ENCODE measurements around the gene MAST4.

Gene MAST4

DNA sequence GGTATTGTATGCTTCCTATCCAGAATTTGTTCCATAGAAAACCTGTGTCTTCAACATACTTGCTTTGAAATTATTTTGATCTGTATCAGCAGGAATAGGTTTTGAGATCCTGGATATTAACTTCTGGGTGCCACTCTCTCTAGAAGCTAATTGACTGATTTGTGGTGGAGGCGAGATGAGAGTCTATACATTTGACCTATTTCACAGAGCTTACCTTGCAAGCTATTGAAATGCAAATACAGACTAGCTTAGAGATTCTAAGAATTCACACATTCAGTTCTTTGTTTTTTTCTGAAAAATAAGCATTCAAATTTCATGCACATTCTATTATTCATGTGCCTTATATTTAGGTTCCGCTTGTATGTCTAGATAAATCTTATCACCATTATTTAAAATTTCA is 246.3 kb downstream of the MAST4 start (continued):
- no peak for TF ChIP-seq ZNF777 (tag by site-specific recombination; IDR thresholded peaks at IDR 0.05; ENCODE audit: borderline replicate concordance)
- TF ChIP-seq ZEB2 (tag by site-specific recombination; IDR thresholded peaks at IDR 0.05) = no peak
- TF ChIP-seq ZNF514 (tag by site-specific recombination; IDR thresholded peaks at IDR 0.05) = no peak
- TF ChIP-seq, protein P1, sequence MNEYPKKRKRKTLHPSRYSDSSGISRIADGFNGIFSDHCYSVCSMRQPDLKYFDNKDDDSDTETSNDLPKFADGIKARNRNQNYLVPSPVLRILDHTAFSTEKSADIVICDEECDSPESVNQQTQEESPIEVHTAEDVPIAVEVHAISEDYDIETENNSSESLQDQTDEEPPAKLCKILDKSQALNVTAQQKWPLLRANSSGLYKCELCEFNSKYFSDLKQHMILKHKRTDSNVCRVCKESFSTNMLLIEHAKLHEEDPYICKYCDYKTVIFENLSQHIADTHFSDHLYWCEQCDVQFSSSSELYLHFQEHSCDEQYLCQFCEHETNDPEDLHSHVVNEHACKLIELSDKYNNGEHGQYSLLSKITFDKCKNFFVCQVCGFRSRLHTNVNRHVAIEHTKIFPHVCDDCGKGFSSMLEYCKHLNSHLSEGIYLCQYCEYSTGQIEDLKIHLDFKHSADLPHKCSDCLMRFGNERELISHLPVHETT (tag by site-specific recombination; IDR thresholded peaks at IDR 0.05) = no peak
- TF ChIP-seq, protein P2, sequence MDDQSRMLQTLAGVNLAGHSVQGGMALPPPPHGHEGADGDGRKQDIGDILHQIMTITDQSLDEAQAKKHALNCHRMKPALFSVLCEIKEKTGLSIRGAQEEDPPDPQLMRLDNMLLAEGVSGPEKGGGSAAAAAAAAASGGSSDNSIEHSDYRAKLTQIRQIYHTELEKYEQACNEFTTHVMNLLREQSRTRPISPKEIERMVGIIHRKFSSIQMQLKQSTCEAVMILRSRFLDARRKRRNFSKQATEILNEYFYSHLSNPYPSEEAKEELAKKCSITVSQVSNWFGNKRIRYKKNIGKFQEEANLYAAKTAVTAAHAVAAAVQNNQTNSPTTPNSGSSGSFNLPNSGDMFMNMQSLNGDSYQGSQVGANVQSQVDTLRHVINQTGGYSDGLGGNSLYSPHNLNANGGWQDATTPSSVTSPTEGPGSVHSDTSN (CRISPR knock-in tag; IDR thresholded peaks at IDR 0.05) = no peak

DNA sequence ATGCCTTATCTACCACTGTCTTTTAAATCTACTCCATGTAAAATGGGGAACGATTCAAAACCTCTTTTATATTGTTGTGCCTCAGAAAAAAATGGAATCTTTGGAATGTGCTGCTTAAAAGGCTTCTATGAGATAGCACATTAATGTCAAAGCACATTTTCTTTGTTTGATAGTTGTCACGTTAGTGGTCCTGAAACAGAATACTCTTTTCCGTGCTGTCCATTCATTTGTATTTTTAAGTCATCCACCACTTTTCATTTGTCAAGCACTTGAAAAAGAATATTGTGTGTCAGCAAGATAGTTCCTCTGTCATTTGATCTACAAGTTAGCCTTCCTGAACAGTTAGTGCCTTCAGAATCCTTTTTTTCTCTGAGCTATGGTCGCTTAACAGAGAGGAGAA is 246.9 kb downstream of the MAST4 start:
- Histone ChIP-seq H3K4me1 (ENCODE audit: control insufficient read depth, insufficient read depth, low read length) (no peaks in the 10 kb centered on the region), H3K36me3 (ENCODE audit: control insufficient read depth in 2 of 2, insufficient read depth in 1 of 2, low read length in 2 of 2) (no peaks in the 10 kb centered on the region), H3K27ac (ENCODE audit: extremely low read depth, low read depth, low read length) (no peak overlapping the region), H3K9me3 (ENCODE audit: control insufficient read depth, insufficient read depth, low read depth, low read length) (no peaks in the 10 kb centered on the region), H3K4me3 (ENCODE audit: low read depth, low read length) (no peak overlapping the region)
- ChIA-PET CTCF (interaction anchor here (2.2 kb wide), 1 partner anchor 13 kb away, joined by 9 read pairs; no protein-coding TSS in a partner anchor), POLR2A (no interaction called here)
- TF ChIP-seq ZNF37A (tag by site-specific recombination; IDR thresholded peaks at IDR 0.05) = no peak
- no peak for TF ChIP-seq ZNF202 (tag by site-specific recombination; IDR thresholded peaks at IDR 0.05; ENCODE audit: borderline replicate concordance)
- TF ChIP-seq ZFP69B (tag by site-specific recombination; IDR thresholded peaks at IDR 0.05) = no peak
- no peak for TF ChIP-seq ZFP3 (tag by site-specific recombination; IDR thresholded peaks at IDR 0.05; ENCODE audit: low read depth)
- no peak for TF ChIP-seq ZIC2 (tag by site-specific recombination; IDR thresholded peaks at IDR 0.05)
- TF ChIP-seq SP2 (tag by site-specific recombination; IDR thresholded peaks at IDR 0.05) = no peak
- TF ChIP-seq ZSCAN30 (tag by site-specific recombination; IDR thresholded peaks at IDR 0.05) = no peak

DNA sequence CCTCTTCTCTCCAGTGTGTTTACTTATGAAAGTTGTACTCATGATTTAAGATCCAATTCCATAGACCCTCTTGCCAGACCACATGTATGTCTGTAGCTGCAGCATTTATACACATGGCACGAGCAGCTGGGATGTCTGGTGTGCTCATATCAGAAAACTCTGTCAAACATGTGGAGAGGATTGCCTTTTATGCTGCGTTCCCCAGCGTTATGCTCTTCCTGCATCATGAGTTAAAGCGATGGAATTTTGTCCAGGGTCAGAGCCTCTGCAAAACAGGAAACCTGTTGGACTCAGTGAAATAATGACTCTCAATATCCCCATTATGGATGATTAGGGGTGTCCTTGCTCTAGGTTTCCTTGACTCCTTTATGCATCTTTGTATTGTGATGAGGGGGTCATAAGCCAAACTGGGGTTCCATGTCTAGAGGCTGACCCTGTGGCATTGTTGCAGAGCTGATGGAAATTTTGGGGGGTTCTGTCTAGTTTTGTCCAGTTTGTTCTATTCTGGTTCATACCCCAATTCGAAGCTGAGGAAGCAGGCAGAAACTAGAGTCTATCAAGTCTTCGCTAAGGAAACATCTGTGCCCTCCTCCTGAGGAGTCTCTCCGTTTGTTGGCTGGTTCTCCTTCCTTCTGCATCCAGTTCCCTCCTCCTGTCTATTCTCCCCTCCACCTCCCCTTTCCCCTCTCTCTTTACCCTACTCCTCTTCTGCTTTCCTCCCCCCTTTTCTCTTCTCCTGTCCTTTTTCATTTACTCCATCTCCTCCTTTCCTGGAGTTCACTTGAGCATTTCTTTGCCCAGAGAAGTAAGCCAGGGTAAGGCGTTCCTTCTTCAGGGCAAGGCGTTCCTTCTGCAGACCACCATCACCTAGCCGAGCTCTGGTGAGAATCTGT is 252.8 kb downstream of the MAST4 start:
- POLR2A ChIA-PET = no interaction called here
- no peak overlapping the region for H3K4me3 ChIP-seq (ENCODE audit: low read depth, low read length)
- H3K36me3 ChIP-seq (ENCODE audit: control insufficient read depth in 2 of 2, insufficient read depth in 1 of 2, low read length in 2 of 2) = no peaks in the 10 kb centered on the region
- H3K4me1 ChIP-seq (ENCODE audit: control insufficient read depth, insufficient read depth, low read length) = 0 out of 2 replicates have a peak, but pooled peaks cover 9% of the 10 kb centered on the region
- no peak for TF ChIP-seq ZFP3 (tag by site-specific recombination; IDR thresholded peaks at IDR 0.05; ENCODE audit: low read depth)
- peak; percentile 56 for TF ChIP-seq ZNF600 (tag by site-specific recombination; IDR thresholded peaks at IDR 0.05)
- peak; percentile 73; the same call in 1 of the 2 replicates for TF ChIP-seq PRDM1 (tag by site-specific recombination; IDR thresholded peaks at IDR 0.05)
- TF ChIP-seq SCRT2 (tag by site-specific recombination; IDR thresholded peaks at IDR 0.05) = peak; percentile 82
- TF ChIP-seq ZNF366 (tag by site-specific recombination; conservative IDR thresholded peaks at IDR 0.05) = peak; percentile 18
- TF ChIP-seq, protein P3, sequence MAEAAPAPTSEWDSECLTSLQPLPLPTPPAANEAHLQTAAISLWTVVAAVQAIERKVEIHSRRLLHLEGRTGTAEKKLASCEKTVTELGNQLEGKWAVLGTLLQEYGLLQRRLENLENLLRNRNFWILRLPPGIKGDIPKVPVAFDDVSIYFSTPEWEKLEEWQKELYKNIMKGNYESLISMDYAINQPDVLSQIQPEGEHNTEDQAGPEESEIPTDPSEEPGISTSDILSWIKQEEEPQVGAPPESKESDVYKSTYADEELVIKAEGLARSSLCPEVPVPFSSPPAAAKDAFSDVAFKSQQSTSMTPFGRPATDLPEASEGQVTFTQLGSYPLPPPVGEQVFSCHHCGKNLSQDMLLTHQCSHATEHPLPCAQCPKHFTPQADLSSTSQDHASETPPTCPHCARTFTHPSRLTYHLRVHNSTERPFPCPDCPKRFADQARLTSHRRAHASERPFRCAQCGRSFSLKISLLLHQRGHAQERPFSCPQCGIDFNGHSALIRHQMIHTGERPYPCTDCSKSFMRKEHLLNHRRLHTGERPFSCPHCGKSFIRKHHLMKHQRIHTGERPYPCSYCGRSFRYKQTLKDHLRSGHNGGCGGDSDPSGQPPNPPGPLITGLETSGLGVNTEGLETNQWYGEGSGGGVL (tag by site-specific recombination; IDR thresholded peaks at IDR 0.05) = peak; percentile 89
- TF ChIP-seq, protein P4, sequence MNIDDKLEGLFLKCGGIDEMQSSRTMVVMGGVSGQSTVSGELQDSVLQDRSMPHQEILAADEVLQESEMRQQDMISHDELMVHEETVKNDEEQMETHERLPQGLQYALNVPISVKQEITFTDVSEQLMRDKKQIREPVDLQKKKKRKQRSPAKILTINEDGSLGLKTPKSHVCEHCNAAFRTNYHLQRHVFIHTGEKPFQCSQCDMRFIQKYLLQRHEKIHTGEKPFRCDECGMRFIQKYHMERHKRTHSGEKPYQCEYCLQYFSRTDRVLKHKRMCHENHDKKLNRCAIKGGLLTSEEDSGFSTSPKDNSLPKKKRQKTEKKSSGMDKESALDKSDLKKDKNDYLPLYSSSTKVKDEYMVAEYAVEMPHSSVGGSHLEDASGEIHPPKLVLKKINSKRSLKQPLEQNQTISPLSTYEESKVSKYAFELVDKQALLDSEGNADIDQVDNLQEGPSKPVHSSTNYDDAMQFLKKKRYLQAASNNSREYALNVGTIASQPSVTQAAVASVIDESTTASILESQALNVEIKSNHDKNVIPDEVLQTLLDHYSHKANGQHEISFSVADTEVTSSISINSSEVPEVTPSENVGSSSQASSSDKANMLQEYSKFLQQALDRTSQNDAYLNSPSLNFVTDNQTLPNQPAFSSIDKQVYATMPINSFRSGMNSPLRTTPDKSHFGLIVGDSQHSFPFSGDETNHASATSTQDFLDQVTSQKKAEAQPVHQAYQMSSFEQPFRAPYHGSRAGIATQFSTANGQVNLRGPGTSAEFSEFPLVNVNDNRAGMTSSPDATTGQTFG (tag by site-specific recombination; IDR thresholded peaks at IDR 0.05; ENCODE audit: borderline replicate concordance) = no peak
- TF ChIP-seq, protein P5, sequence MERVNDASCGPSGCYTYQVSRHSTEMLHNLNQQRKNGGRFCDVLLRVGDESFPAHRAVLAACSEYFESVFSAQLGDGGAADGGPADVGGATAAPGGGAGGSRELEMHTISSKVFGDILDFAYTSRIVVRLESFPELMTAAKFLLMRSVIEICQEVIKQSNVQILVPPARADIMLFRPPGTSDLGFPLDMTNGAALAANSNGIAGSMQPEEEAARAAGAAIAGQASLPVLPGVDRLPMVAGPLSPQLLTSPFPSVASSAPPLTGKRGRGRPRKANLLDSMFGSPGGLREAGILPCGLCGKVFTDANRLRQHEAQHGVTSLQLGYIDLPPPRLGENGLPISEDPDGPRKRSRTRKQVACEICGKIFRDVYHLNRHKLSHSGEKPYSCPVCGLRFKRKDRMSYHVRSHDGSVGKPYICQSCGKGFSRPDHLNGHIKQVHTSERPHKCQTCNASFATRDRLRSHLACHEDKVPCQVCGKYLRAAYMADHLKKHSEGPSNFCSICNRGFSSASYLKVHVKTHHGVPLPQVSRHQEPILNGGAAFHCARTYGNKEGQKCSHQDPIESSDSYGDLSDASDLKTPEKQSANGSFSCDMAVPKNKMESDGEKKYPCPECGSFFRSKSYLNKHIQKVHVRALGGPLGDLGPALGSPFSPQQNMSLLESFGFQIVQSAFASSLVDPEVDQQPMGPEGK (tag by site-specific recombination; IDR thresholded peaks at IDR 0.05) = 0 out of 2 replicates have a peak, but pooled peaks have one; percentile 26
- no peak for TF ChIP-seq KLF8 (tag by site-specific recombination; IDR thresholded peaks at IDR 0.05)
- TF ChIP-seq ZNF585B (tag by site-specific recombination; IDR thresholded peaks at IDR 0.05) = peak; percentile 62
- H3K9me3 ChIP-seq (ENCODE audit: control insufficient read depth, insufficient read depth, low read depth, low read length) = no peaks in the 10 kb centered on the region
- CTCF ChIA-PET = interaction anchor here (1.2 kb wide), 1 partner anchor 139 kb away, joined by 3 read pairs; no protein-coding TSS in a partner anchor
- H3K27ac ChIP-seq (ENCODE audit: extremely low read depth, low read depth, low read length) = no peak overlapping the region
